HepG2 (cell line): ENCODE measurements around the gene MACROH2A1. TPM values are rescaled to one million over a fixed set of nuclear protein-coding genes. Genes with fewer than 3 reads are reported as not detected.

Experiments used
- ATAC-seq: fragments of 200-7000 bp; cut with Tn5 transposase; 3 replicates; pipeline ENCODE4 v1.9.1; 2020; ENCODE audit warnings: mild to moderate bottlenecking, moderate library complexity
- BruUV-seq: library from RNA; stranded (reverse); fragments of 400-500 nt; replicated peaks from 2 replicates; lab custom pipeline; 2021; lab: Mats Ljungman, UMichigan
- CTCF ChIA-PET: fragments of 300-600 bp; formaldehyde crosslinking; extraction: SDS; loops from one replicate; lab custom pipeline; 2021; ENCODE audit warnings: low total read pairs, inconsistent platforms, low intra/inter-chr PET ratio; lab: Yijun Ruan, JAX
- POLR2A ChIA-PET: fragments of 350-600 bp; sonication (Branson Sonifier 250); formaldehyde crosslinking; loops from one replicate; lab custom pipeline; 2020; ENCODE audit warnings: antibody characterized with exemption, inconsistent platforms; lab: Yijun Ruan, JAX
- DNase-seq: peaks from one replicate; pipeline ENCODE4 v3.0.0-alpha.2; 2015; ENCODE audit warnings: low spot score
- FAIRE-seq: peaks from 3 replicates; lab custom pipeline; 2011; peaks lifted over from hg19 to GRCh38; lab: Jason Lieb, UNC
- H2AFZ ChIP-seq: one replicate; pipeline ENCODE4 v1.6.1; 2011; ENCODE audit warnings: low read length, inconsistent platforms
- H3K27ac ChIP-seq: fragments of 300-600 bp; 3 replicates; pipeline ENCODE4 v1.8.0; 2011; ENCODE audit warnings: mixed run types, mild to moderate bottlenecking, mixed read lengths, low read length, inconsistent platforms; ENCODE audit not compliant: insufficient read depth; ENCODE audit errors: extremely low read length
- H3K27me3 ChIP-seq, 2 experiments: fragments of 200-600 bp in 1 of 2; 2 replicates in 1 of 2; 3 replicates in 1 of 2; pipeline versions ENCODE4 v1.6.0 to v1.8.0; 2011; ENCODE audit warnings: low read length in 2 of 2, mild to moderate bottlenecking in 2 of 2, moderate library complexity in 2 of 2, inconsistent platforms in 1 of 2; ENCODE audit not compliant: insufficient read depth in 2 of 2, control insufficient read depth in 1 of 2
- H3K36me3 ChIP-seq, 2 experiments: fragments of 200-600 bp in 1 of 2; replicated peaks in 1 of 2; 2 replicates in 1 of 2; 3 replicates in 1 of 2; pipeline versions ENCODE4 v1.5.1 to v1.8.0; 2011; ENCODE audit warnings: low read length in 2 of 2, inconsistent platforms in 1 of 2; ENCODE audit not compliant: insufficient read depth in 2 of 2, control insufficient read depth in 1 of 2
- H3K4me1 ChIP-seq: 2 replicates; pipeline ENCODE4 v1.5.1; 2012; ENCODE audit warnings: low read length, inconsistent platforms; ENCODE audit not compliant: insufficient read depth
- H3K4me2 ChIP-seq: 2 replicates; pipeline ENCODE4 v1.6.0; 2011; ENCODE audit warnings: low read depth, low read length, inconsistent platforms
- H3K4me3 ChIP-seq, 3 experiments: fragments of 200-600 bp in 1 of 3; sonication (generic), shearing (Covaris generic) in 1 of 3; replicated peaks in 1 of 3; 2 replicates each; pipeline ENCODE4 v1.5.1; 2011 to 2016; ENCODE audit warnings: low read length in 3 of 3, inconsistent platforms in 2 of 3, low read depth in 2 of 3, mild to moderate bottlenecking in 2 of 3, control low read depth in 1 of 3, mixed read lengths in 1 of 3; ENCODE audit not compliant: insufficient read depth in 1 of 3
- H3K79me2 ChIP-seq: one replicate; pipeline ENCODE4 v1.6.1; 2011; ENCODE audit warnings: low read length, inconsistent platforms; ENCODE audit not compliant: insufficient read depth
- H3K9ac ChIP-seq: 2 replicates; pipeline ENCODE4 v1.6.0; 2011; ENCODE audit warnings: mild to moderate bottlenecking, low read depth, low read length, inconsistent platforms; ENCODE audit not compliant: insufficient read depth
- H3K9me3 ChIP-seq: 2 replicates; pipeline ENCODE4 v1.5.1; 2012; ENCODE audit warnings: mild to moderate bottlenecking, low read length
- H4K20me1 ChIP-seq: 2 replicates; pipeline ENCODE4 v1.6.0; 2011; ENCODE audit warnings: inconsistent platforms, mild to moderate bottlenecking, low read length, moderate library complexity; ENCODE audit not compliant: insufficient read depth
- ATF7 ChIP-seq, 2 experiments: fragments of 450-650 bp in 1 of 2; sonication (generic) in 1 of 2; formaldehyde crosslinking in 1 of 2; IDR thresholded peaks; 2 replicates each; pipeline versions ENCODE4 v1.4.0 to v1.6.1; 2016 to 2020; ENCODE audit warnings: antibody characterized with exemption in 1 of 2, mild to moderate bottlenecking in 1 of 2, missing genetic modification reagents in 1 of 2
- DZIP1 ChIP-seq: sonication (generic); formaldehyde crosslinking; IDR thresholded peaks from 2 replicates; pipeline ENCODE4 v1.5.0; 2020; ENCODE audit warnings: mild to moderate bottlenecking, missing genetic modification reagents
- FOXK2 ChIP-seq: fragments of 450-650 bp; IDR thresholded peaks from 2 replicates; pipeline ENCODE4 v1.6.1; 2016
- LCORL ChIP-seq, 2 experiments: fragments of 450-650 bp in 1 of 2; sonication (generic) in 1 of 2; formaldehyde crosslinking in 1 of 2; IDR thresholded peaks; 2 replicates each; pipeline versions ENCODE4 v1.5.0 to v1.6.1; 2017 to 2020; ENCODE audit warnings: antibody characterized with exemption in 1 of 2, missing genetic modification reagents in 1 of 2
- SOX5 ChIP-seq: IDR thresholded peaks from 2 replicates; pipeline ENCODE4 v1.6.1; 2016; ENCODE audit warnings: borderline replicate concordance
- ZNF121 ChIP-seq: sonication (generic); formaldehyde crosslinking; IDR thresholded peaks from 2 replicates; pipeline ENCODE4 v1.5.0; 2020; ENCODE audit warnings: mild to moderate bottlenecking, missing genetic modification reagents
- ZNF142 ChIP-seq: sonication (generic); formaldehyde crosslinking; IDR thresholded peaks from 2 replicates; pipeline ENCODE4 v1.4.0; 2020; ENCODE audit warnings: missing genetic modification reagents
- ZNF564 ChIP-seq: sonication (generic); formaldehyde crosslinking; IDR thresholded peaks from 2 replicates; pipeline ENCODE4 v1.8.1; 2023; ENCODE audit warnings: mild to moderate bottlenecking, missing genetic modification reagents
- ZNF660 ChIP-seq: sonication (generic); formaldehyde crosslinking; IDR thresholded peaks from 2 replicates; pipeline ENCODE4 v1.5.1; 2020; ENCODE audit warnings: mild to moderate bottlenecking, low read depth, missing genetic modification reagents, borderline replicate concordance
- ZNF776 ChIP-seq: sonication (generic); formaldehyde crosslinking; IDR thresholded peaks from 2 replicates; pipeline ENCODE4 v1.4.0; 2020; ENCODE audit warnings: mild to moderate bottlenecking, missing genetic modification reagents
- WGBS: methylation state at CpG from one replicate; pipeline ENCODE4 v1.1.6; 2017; ENCODE audit warnings: low lambda C conversion rate; 5-methylcytosine and 5-hydroxymethylcytosine counted together
- in situ Hi-C: cut with HindIII; loops from 2 replicates; pipeline ENCODE4 v1.10.0; 2017; ENCODE audit warnings: low pct_unique_long_range_greater_than_20kb; ENCODE audit not compliant: extremely low pct_ligation_motif_present
- intact Hi-C: fragments of 100-400 bp; cut with micrococcal nuclease; formaldehyde crosslinking; loops from one replicate; pipeline ENCODE4 v1.10.0; 2022; ENCODE audit not compliant: unreplicated experiment
- polyA plus RNA-seq, 8 experiments: library from polyadenylated mRNA; depleted of rRNA in 3 of 8; stranded (reverse) in 7 of 8; unstranded in 1 of 8; fragments of >200 nt; fragmentation: Illumina TruSeq in 4 of 8; extraction: Trizol in 4 of 8; gene quantifications; 2 replicates each; pipeline versions ENCODE4 v1.2.1 to v1.2.3, GENCODE V29; 2011 to 2016; ENCODE audit warnings: low read depth in 4 of 8, missing spikeins in 1 of 8, mixed read lengths in 1 of 8; ENCODE audit not compliant: insufficient read depth in 1 of 8
- total RNA-seq, 5 experiments: library from RNA; depleted of rRNA; stranded (reverse); fragments of >200 nt; fragmentation: Illumina TruSeq; extraction: Trizol; gene quantifications; 2 replicates each; pipeline ENCODE4 v1.2.3, GENCODE V29; 2016; ENCODE audit warnings: low read depth in 1 of 5

The MACROH2A1 gene
- total and polyA plus RNA-seq, 2 of the 13 experiments (the other 11 are each of a cell fraction or from before 2014, with no cell fraction given), result 69.1 to 158 TPM

GRCh38 chr5:135304352-135305221 is 94.4 kb downstream of the MACROH2A1 start (continued):
- TF ChIP-seq ZNF564 (CRISPR knock-in tag), result no peak
- no peak for TF ChIP-seq ZNF121 (CRISPR knock-in tag)
- no peak for TF ChIP-seq ZNF660 (CRISPR knock-in tag)
- TF ChIP-seq LCORL (IDR thresholded peaks at IDR 0.05), result no peak
- TF ChIP-seq LCORL (CRISPR knock-in tag; IDR thresholded peaks at IDR 0.05), result peak; percentile 47; the same call in 1 of the 2 replicates
- peak; percentile 40; the same call in 1 of the 2 replicates for TF ChIP-seq SOX5 (CRISPR knock-in tag)

- intact Hi-C loops, result loop anchor here (5.0 kb wide), 1 partner anchor 36 kb away; no protein-coding TSS in a partner anchor
- in situ Hi-C loops, result no loop called here
- H3K27ac ChIP-seq, result peak overlapping the region; percentile 63
- CTCF ChIA-PET, result no interaction called here
- peak overlapping the region; percentile 3; the same call in 1 of the 2 replicates for H3K9ac ChIP-seq
- ATAC-seq (peak; percentile 10; the same call in 2 of the 3 replicates), DNase-seq (no peak), FAIRE-seq (peak; percentile 28)
- no peak overlapping the region for H2AFZ ChIP-seq
- no TSS peak for BruUV-seq
- H3K9me3 ChIP-seq, result no peaks in the 10 kb centered on the region
- H3K27me3 ChIP-seq, result no peaks in the 10 kb centered on the region
- WGBS, result 72% methylated on average over 5 of the region's 6 CpGs
- peaks cover 55% of the 10 kb centered on the region for H3K4me1 ChIP-seq
- H3K4me3 ChIP-seq, result no peak overlapping the region
- no peaks in the 10 kb centered on the region for H3K79me2 ChIP-seq
- POLR2A ChIA-PET, result interaction anchor here (1.0 to 1.8 kb wide), 3 partner anchors 22 to 40 kb away, joined by 3 to 15 read pairs (median 8); no protein-coding TSS in a partner anchor
- peak overlapping the region; percentile 64 for H3K4me2 ChIP-seq
- no peaks in the 10 kb centered on the region for H3K36me3 ChIP-seq
- no peaks in the 10 kb centered on the region for H4K20me1 ChIP-seq
- TF ChIP-seq ATF7 (IDR thresholded peaks at IDR 0.05) (no peak), ATF7 (CRISPR knock-in tag; IDR thresholded peaks at IDR 0.05) (no peak), DZIP1 (CRISPR knock-in tag) (no peak), ZNF142 (CRISPR knock-in tag) (no peak), ZNF776 (CRISPR knock-in tag) (0 out of 2 replicates have a peak, but pooled peaks have one; percentile 10), FOXK2 (no peak)
Measured at GRCh38 chr5:135303582-135304173, 95.4 kb downstream of the MACROH2A1 start.
